GM19023 (cell line): Measurements from ENCODE around the gene EVC.

Experiments used
- ATAC-seq: cut with Tn5 transposase; IDR thresholded peaks from one replicate; pipeline ENCODE4 v1.9.1; 2021; ENCODE audit warnings: mild to moderate bottlenecking, moderate library complexity; ENCODE audit not compliant: unreplicated experiment

EVC gene

GRCh38 chr4:5730436-5730835 is 19.4 kb downstream of the EVC start:
- no peak for ATAC-seq

DNA sequence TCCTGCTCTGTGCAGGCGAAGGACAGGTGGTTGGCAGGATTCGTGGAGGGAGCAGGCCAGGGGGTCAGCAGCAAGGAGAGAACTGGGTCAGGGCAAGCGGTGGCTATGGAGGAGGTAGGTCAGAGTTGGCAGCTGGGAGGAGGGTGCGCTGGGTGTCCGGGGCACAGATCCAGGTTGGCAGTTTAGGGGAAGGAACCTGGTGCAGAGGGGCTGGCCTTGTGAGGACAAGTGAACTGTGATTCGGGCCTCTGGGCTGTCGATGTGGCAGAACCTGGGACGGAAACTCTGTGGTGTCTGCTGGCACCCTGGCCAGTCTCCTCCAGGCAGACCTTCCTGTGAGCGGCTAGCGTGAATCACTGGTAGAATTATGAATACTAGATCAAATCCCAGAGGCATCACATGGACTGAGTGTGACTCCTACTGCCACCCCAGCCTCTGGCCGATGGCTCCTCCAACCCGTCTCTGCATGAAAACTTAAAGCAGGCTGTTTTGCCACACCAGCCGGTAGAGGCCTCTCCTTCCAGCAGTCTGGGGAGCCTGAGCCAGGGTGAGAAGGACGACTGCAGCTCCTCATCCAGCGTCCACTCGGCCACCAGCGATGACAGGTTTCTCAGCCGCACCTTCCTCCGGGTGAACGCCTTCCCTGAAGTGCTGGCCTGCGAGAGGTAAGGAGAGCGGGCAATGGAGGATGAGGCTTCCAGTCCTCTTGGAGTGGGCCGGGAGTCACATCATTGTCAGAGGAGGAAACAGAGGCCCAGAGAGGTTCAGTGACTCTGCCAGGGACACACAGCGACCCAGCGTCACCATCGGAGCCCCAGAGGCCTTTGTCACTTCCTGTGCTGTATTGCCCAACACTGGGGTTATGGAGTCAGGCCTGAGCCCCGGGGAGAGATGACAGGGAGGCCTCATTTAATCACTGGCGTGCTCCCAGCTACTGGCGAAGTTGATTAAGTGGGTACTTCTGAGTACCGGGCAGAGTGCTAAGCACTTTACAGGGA is 20.3 kb downstream of the EVC start:
- ATAC-seq: no peak

DNA sequence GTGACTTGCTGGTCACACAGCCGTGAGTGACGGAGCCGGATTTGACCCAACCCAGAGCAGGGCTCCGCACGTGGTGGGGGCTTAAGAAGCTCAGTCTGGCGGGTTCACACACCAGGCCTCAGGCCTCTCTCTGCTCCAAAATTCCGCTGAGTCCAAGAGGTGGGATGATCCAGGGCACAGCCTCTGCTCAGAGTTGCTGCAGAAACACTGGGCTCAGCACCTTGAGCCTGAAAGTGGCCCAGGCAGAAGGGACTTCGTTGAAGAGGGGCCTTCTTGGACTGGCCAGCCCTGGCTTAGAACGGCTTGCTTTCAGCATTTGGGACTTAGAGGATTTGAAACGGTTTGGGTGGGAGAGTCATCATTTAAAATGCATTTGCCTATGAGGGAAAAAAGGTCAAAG is 21.2 kb downstream of the EVC start:
- ATAC-seq: no peak

- no peak for ATAC-seq
Observed at GRCh38 chr4:5734853-5735252, 23.9 kb downstream of the EVC start.

- no peak for ATAC-seq
Observed at GRCh38 chr4:5735463-5735862, 24.5 kb downstream of the EVC start.

DNA sequence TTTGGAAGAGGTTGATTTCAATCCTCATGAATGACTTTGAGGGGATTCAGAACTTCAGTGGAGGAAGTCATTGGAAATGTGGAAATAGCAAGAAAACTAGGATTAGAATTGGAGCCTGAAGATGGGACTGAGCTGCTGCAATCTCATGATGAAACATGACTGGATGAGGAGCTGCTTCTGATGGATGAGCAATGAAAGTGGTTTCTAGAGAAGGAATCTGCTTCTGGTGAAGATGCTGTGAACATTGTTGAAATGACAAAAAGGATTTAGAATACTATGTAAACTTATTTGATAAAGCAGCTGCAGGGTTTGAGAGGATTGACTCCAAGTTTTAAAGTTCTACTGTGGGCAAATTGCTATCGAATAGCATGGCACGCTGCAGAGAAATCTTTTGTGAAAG is 27.1 kb downstream of the EVC start:
- ATAC-seq: no peak

DNA sequence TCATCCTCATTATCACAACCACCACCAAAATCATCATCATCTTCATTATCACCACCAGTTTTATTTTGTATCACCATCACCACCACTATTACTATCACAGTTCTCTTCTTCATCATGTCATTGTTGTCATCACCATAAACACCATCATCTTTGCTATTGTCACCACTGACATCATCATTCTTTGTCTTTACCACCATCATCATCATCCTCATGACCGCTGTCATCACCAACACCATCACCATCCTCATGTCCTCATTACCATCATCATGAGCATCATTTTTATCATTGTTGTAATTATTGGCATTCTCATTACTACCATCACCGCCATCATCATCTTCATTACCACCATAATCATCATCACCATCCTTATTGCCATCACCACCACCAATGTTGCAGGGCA is 31.4 kb downstream of the EVC start:
- no peak for ATAC-seq

GRCh38 chr4:5742968-5743367 is 32.0 kb downstream of the EVC start:
- ATAC-seq: no peak

- ATAC-seq: no peak
Observed at GRCh38 chr4:5746250-5746649, 35.2 kb downstream of the EVC start.

GRCh38 chr4:5746829-5747737 is 36.1 kb downstream of the EVC start:
- ATAC-seq: no peak

GRCh38 chr4:5747738-5748375 is 36.9 kb downstream of the EVC start:
- ATAC-seq: no peak

DNA sequence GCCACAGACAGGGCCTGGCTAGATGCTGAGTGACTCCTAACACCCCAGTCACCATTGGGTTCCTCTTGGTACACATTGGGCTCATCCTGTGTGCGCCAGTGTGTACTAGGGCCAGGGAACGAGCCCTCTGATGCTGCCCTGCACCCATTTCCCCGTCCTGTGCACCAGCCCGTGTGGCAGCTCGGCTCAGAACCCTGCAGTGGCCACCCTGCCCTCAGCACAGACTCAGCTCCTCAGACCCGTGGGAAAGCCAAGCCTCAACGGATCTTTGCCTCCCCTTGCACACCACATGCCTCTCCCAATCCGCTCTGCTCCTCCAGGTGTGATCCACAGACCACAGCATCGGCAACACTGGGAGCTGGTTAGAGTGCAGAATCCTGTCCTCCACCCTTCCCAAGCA is 38.6 kb downstream of the EVC start:
- no peak for ATAC-seq

- ATAC-seq: no peak
Observed at GRCh38 chr4:5750052-5750945, 39.3 kb downstream of the EVC start.

GRCh38 chr4:5750946-5751665 is 40.1 kb downstream of the EVC start:
- ATAC-seq: no peak

- no peak for ATAC-seq
Observed at GRCh38 chr4:5751666-5752375, 40.8 kb downstream of the EVC start.

DNA sequence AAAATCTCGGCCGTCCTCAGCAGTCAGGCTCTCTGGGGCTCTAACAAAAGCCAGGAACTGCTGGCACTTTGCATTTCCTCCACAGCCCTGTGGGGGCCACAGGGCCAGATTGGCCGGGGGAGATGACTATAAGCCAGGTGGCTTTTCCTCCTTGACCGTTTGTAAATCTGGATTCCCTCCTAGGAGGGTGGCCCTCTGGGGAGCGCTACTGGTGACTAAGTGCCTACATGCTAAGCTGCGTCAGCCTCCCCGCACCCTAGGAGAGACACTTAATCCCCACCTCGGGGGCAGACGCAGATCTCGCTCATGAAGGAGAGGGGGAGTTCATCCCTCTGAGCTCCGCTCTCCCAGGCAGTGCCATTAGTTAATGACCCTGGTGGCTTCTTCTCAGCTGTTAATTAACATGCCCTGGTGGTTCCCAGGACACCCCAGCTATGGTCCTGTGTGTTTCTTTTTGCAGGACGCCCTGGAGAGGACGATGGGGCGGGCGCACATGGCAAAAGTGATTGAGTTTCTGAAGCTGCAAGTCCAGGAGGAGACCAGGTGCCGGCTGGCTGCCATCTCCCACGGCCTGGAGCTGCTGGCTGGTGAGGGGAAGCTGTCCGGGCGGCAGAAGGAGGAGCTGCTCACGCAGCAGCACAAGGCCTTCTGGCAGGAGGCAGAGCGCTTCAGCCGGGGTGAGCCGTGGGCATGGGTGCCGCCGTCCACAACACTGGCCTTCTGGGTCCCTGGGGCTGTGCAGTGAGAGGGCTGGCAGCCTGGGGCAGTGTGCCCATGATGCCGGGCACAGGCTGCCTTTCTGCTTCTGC is 41.6 kb downstream of the EVC start:
- no peak for ATAC-seq

- no peak for ATAC-seq
Observed at GRCh38 chr4:5753366-5753765, 42.4 kb downstream of the EVC start.
